Neuron (in vitro differentiated cells): ENCODE results near the gene SDHAF1.
"Not testable (repeated sequence)": the region's sequence is repeated elsewhere in the genome, so short reads cannot be mapped to it uniquely, and the experiment has no call there.

Source experiments
- H2AFZ ChIP-seq: one replicate; pipeline ENCODE4 v1.6.1; 2013; ENCODE audit warnings: low read depth, mild to moderate bottlenecking, inconsistent platforms, low read length, moderate library complexity
- H3K27me3 ChIP-seq: one replicate; pipeline ENCODE4 v1.6.1; 2013; ENCODE audit warnings: low read length; ENCODE audit not compliant: insufficient read depth
- H3K36me3 ChIP-seq: one replicate; pipeline ENCODE4 v1.6.1; 2013; ENCODE audit warnings: low read length; ENCODE audit not compliant: insufficient read depth
- H3K4me1 ChIP-seq: one replicate; pipeline ENCODE4 v1.6.1; 2013; ENCODE audit warnings: low read length; ENCODE audit not compliant: insufficient read depth
- H3K4me3 ChIP-seq: 2 replicates; pipeline ENCODE4 v1.5.1; 2013; ENCODE audit warnings: mild to moderate bottlenecking, low read length, moderate library complexity
- H3K9me3 ChIP-seq: one replicate; pipeline ENCODE4 v1.6.1; 2013; ENCODE audit warnings: low read length

The SDHAF1 gene

DNA sequence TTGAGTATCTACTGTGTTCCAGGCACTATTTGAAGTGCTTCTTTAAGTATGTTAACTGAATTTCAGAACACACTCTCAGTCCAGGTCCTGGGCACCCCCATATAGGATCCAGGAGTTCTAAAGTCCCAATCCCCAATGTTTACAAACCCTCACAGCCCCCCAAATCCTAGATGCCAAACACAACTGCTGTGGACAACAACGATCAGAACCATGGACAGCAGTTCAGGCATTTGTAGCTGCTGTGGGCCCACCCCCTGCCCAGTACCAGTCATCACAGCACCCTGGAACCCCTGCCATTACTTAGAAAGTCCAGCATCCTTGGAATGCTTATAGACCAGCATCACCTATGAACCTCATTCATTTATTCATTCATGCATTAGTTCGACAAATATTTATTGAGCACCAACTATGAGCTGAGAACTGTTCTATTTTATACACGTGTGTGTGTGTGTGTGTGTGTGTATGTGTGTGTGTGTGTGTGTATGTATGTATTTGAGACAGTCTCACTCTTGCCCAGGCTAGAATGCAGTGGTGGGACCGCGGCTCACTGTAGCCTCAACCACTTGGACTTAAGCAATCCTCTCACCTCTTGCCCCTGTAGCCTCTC is 19.3 kb upstream of the SDHAF1 start:
- peaks cover 25% of the 10 kb centered on the region for H3K27me3 ChIP-seq
- H3K36me3 ChIP-seq, result no peaks in the 10 kb centered on the region

DNA sequence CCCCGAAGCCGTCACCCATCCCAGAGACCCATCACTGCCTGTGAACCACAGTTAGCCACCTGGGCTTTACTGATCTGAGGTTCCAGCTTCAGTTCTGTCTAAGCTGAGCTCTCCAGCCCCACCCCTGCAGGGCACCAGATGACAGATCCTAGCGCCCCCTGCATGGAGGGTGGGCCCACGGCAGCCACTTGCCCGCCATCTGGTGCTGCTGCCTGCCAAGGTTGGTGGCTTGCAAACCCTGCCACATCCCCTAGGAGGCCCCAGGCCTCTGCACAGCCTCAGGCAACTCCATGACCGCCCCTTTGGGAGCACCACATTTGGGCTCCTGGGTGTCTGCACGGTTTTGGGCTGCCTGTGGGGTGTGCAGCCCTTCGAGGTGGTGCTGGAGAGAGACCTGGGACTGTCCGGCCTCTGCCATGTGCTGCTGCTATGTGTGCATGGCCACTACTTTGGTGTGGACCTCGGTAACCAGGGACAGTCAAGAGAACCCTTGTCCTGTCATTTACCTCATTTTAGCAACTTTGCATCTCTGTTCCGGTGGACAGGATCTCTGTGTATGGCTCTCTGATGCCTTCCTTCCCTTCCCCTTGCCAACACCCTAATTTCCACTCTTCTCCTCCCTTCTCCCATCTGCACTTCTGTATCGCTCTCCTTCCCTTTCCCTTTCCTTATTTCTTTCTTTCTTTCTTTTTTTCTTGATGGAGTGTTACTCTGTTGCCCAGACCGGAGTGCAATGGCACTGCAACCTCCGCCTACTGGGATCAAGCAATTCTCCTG is 17.4 kb upstream of the SDHAF1 start:
- Histone ChIP-seq H3K4me1 (no peaks in the 10 kb centered on the region), H3K27me3 (peaks cover 25% of the 10 kb centered on the region), H3K9me3 (no peaks in the 10 kb centered on the region), H3K4me3 (no peak overlapping the region), H3K36me3 (no peaks in the 10 kb centered on the region), H2AFZ (no peak overlapping the region)

More for the DNA sequence above, 19.3 kb upstream of the SDHAF1 start:
- Histone ChIP-seq H3K4me1 (no peaks in the 10 kb centered on the region), H3K4me3 (no peak overlapping the region), H2AFZ (no peak overlapping the region), H3K9me3 (no peaks in the 10 kb centered on the region)

DNA sequence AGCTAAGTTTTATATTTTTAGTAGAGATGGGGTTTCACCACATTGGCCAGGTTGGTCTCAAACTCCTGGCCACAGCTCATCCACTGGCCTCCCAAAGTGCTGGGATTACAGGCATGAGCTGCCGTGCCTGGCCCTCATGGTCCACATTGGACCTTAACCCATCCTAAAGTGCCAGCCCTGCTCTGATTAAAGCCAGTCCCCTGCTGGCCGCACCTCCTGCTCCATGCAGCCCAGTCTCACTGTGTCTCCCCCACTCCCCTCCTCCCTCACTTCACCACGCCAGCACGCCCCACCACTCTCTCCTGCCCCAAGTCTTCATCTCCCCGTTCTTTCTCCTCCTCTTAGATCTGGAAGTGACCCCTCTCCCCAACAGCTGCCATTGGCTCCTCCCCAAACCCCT is 16.7 kb upstream of the SDHAF1 start:
- H3K27me3 ChIP-seq, result peaks cover 25% of the 10 kb centered on the region
- H3K4me1 ChIP-seq, result no peaks in the 10 kb centered on the region
- H3K36me3 ChIP-seq, result no peaks in the 10 kb centered on the region
- H3K9me3 ChIP-seq, result no peaks in the 10 kb centered on the region
- no peak overlapping the region for H2AFZ ChIP-seq
- H3K4me3 ChIP-seq, result no peak overlapping the region

DNA sequence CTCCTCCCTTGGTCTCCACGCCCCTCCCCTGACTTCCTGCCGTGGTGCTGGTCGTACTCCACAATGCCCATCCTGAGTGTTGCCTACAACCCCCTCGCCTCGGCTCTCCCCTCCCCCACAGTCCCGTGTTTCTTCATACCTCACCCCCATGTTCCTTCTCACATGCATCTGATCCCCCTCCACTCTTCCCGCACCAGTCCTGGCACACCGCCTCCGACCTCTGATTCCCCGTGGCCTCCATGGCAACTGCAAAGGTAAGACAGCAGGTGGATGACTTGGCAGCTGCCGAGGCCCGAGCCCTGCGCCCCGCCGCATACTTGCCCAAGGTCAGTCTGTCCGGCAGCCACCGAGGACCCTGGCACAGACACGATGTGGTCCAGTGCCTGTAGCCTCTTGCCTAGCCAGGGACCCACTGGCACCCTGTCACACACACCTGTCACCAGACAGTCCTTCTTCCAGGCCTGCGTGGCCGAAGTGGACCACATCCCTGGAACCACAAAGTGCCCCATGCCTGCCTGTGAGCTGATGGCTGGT is 16.1 kb upstream of the SDHAF1 start:
- H3K9me3 ChIP-seq, result no peaks in the 10 kb centered on the region
- no peak overlapping the region for H3K4me3 ChIP-seq
- no peaks in the 10 kb centered on the region for H3K36me3 ChIP-seq

GRCh38 chr19:35980997-35981396 is 14.0 kb upstream of the SDHAF1 start:
- H3K36me3 ChIP-seq, H3K9me3 ChIP-seq, H3K4me1 ChIP-seq, H3K4me3 ChIP-seq, H2AFZ ChIP-seq: not testable (repeated sequence)
- peaks cover 24% of the 10 kb centered on the region for H3K27me3 ChIP-seq

More for the DNA sequence above, 16.1 kb upstream of the SDHAF1 start:
- H3K4me1 ChIP-seq, result no peaks in the 10 kb centered on the region
- H3K27me3 ChIP-seq, result peaks cover 21% of the 10 kb centered on the region
- no peak overlapping the region for H2AFZ ChIP-seq

- H3K36me3 ChIP-seq, result no peaks in the 10 kb centered on the region
- H3K4me3 ChIP-seq, result no peak overlapping the region
- H2AFZ ChIP-seq, result no peak overlapping the region
- H3K4me1 ChIP-seq, result no peaks in the 10 kb centered on the region
- no peaks in the 10 kb centered on the region for H3K9me3 ChIP-seq
- H3K27me3 ChIP-seq, result peaks cover 17% of the 10 kb centered on the region
These were observed 11.8 kb upstream of the SDHAF1 start for GRCh38 chr19:35983177-35983576.

GRCh38 chr19:35986111-35986510 is 8.9 kb upstream of the SDHAF1 start:
- peaks cover 16% of the 10 kb centered on the region for H3K27me3 ChIP-seq
- H2AFZ ChIP-seq, result no peak overlapping the region
- no peak overlapping the region for H3K4me3 ChIP-seq
- H3K4me1 ChIP-seq, result no peaks in the 10 kb centered on the region
- H3K36me3 ChIP-seq, result no peaks in the 10 kb centered on the region
- H3K9me3 ChIP-seq, result no peaks in the 10 kb centered on the region

- H2AFZ ChIP-seq, result peak overlapping the region; percentile 53
- H3K9me3 ChIP-seq, result no peaks in the 10 kb centered on the region
- H3K4me1 ChIP-seq, result no peaks in the 10 kb centered on the region
- no peaks in the 10 kb centered on the region for H3K36me3 ChIP-seq
- H3K4me3 ChIP-seq, result peak overlapping the region; percentile 26
- peaks cover 16% of the 10 kb centered on the region for H3K27me3 ChIP-seq
These were observed 8.1 kb upstream of the SDHAF1 start for GRCh38 chr19:35986664-35987570.

GRCh38 chr19:35987571-35987896 is 7.5 kb upstream of the SDHAF1 start:
- Histone ChIP-seq H3K4me3 (no peak overlapping the region), H2AFZ (no peak overlapping the region), H3K27me3 (peaks cover 16% of the 10 kb centered on the region), H3K36me3 (no peaks in the 10 kb centered on the region), H3K4me1 (no peaks in the 10 kb centered on the region), H3K9me3 (no peaks in the 10 kb centered on the region)

DNA sequence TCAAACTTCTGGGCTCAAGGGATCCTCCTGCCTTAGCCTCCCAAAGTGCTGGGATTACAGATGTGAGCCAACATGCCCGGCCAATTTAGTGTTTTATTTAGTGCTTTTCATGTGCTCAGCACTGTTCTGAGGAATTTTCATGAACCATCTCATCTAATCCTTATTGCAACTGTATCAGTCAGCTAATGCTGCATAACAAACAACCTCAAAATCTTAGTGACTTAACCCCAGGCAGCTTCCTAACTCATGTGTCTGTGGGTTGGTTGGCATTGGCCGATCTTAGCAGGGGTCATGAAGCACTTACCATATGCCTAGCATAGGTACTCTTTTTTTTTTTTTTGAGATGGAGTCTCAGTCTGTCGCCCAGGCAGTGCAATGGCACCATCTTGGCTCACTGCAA is 6.2 kb upstream of the SDHAF1 start:
- Histone ChIP-seq H3K27me3 (peaks cover 16% of the 10 kb centered on the region), H3K9me3 (no peaks in the 10 kb centered on the region), H2AFZ (no peak overlapping the region), H3K4me1 (peaks cover 4% of the 10 kb centered on the region), H3K36me3 (no peaks in the 10 kb centered on the region), H3K4me3 (no peak overlapping the region)

DNA sequence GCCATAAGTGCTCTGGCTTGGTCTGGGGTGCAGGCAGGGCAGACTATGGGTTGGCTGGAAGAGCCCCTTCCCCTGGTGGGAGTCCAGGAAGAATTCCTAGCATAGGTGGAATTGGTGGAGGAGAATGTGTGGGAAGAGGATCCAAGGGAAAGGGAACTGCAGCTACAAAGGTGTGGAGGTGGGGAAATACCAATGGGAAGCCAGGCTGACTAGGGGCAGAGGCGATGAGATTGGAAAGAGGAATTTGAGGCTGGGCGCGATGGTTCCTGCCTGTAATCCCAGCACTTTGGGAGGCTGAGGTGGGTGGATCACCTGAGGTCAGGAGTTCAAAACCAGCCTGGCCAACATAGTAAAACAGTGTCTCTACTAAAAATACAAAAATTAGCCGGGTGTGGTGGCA is 4.8 kb upstream of the SDHAF1 start:
- H3K36me3 ChIP-seq, result no peaks in the 10 kb centered on the region
- H3K9me3 ChIP-seq, result no peaks in the 10 kb centered on the region
- peaks cover 4% of the 10 kb centered on the region for H3K4me1 ChIP-seq
- H2AFZ ChIP-seq, result no peak overlapping the region
- H3K4me3 ChIP-seq, result no peak overlapping the region
- H3K27me3 ChIP-seq, result peaks cover 16% of the 10 kb centered on the region

- Histone ChIP-seq H3K4me1 (peaks cover 8% of the 10 kb centered on the region), H3K36me3 (no peaks in the 10 kb centered on the region), H3K9me3 (no peaks in the 10 kb centered on the region), H3K4me3 (no peak overlapping the region), H2AFZ (no peak overlapping the region), H3K27me3 (peaks cover 12% of the 10 kb centered on the region)
These were observed 3.9 kb upstream of the SDHAF1 start for GRCh38 chr19:35990771-35991730.
